HCT116 (cell line): ENCODE results near the gene TEKTIP1.

Experiments
- ATF3 ChIP-seq: IDR thresholded peaks from 2 replicates; pipeline ENCODE4 v1.6.1; 2012
- CEBPB ChIP-seq: IDR thresholded peaks from 2 replicates; pipeline ENCODE4 v1.6.1; 2012; ENCODE audit warnings: low read depth
- CTCF ChIP-seq, 3 experiments: fragments of 200-600 bp in 1 of 3; sonication (generic) in 1 of 3; IDR thresholded peaks in 2 of 3; conservative IDR thresholded peaks in 1 of 3; 2 replicates each; pipeline ENCODE4 v1.5.1; 2012 to 2017; ENCODE audit warnings: low read depth in 2 of 3, low read length in 2 of 3, antibody characterized with exemption in 1 of 3, borderline replicate concordance in 1 of 3, control low read depth in 1 of 3, mild to moderate bottlenecking in 1 of 3, mixed read lengths in 1 of 3, mixed run types in 1 of 3, moderate library complexity in 1 of 3; ENCODE audit not compliant: insufficient read depth in 1 of 3
- EGR1 ChIP-seq: IDR thresholded peaks from 2 replicates; pipeline ENCODE4 v1.6.1; 2012; ENCODE audit warnings: low read depth
- ELF1 ChIP-seq: IDR thresholded peaks from 2 replicates; pipeline ENCODE4 v1.6.1; 2012; ENCODE audit warnings: low read depth, borderline replicate concordance
- EZH2 ChIP-seq: fragments of 200-600 bp; sonication (generic); IDR thresholded peaks from 2 replicates; pipeline ENCODE4 v1.6.1; 2017; ENCODE audit warnings: antibody characterized with exemption, mixed run types
- POLR2AphosphoS5 ChIP-seq: IDR thresholded peaks from 2 replicates; pipeline ENCODE4 v1.6.1; 2011; ENCODE audit warnings: mild to moderate bottlenecking, low read depth, low read length, moderate library complexity
- REST ChIP-seq: IDR thresholded peaks from 2 replicates; pipeline ENCODE4 v1.6.1; 2012; ENCODE audit warnings: low read depth

- TF ChIP-seq CTCF (IDR thresholded peaks at IDR 0.05 in 2 of 3, conservative IDR thresholded peaks at IDR 0.05 in 1 of 3; ENCODE audit: borderline replicate concordance in 1 of 3, insufficient read depth in 1 of 3, low read depth in 2 of 3, low read length in 2 of 3) (no peak), EZH2 (no peak), POLR2AphosphoS5 (no peak), REST (no peak), ELF1 (no peak), EGR1 (no peak), ATF3 (no peak), CEBPB (no peak)
These were observed 45.3 kb upstream of the TEKTIP1 start for GRCh38 chr19:3493651-3494050.
